ENCODE results near the gene TEX35. TPM values are rescaled to one million over a fixed set of nuclear protein-coding genes. Genes with fewer than 3 reads are reported as not detected.

The TEX35 gene
- total RNA-seq, 1 experiment from 2014 or later = not detected

GRCh38 chr1:178516110-178516509 lies 3.2 kb downstream of the TEX35 start:
- no peak overlapping the region for H3K4me3 ChIP-seq (replicated peaks in 1 of 2; ENCODE audit: low read depth in 1 of 2, low read length in 2 of 2)
- ChIA-PET RAD21 (ENCODE audit: low non-redundant PET in 1 of 2, low total read pairs in 2 of 2, uncharacterized antibody in 2 of 2, unreplicated experiment in 2 of 2) (no interaction called here), CTCF (interaction anchor here (1.1 kb wide), 1 partner anchor 207 kb away, joined by 3 read pairs; no protein-coding TSS in a partner anchor), POLR2A (no interaction called here)
- H4K20me1 ChIP-seq (ENCODE audit: insufficient read depth) = no peaks in the 10 kb centered on the region
- H3K4me2 ChIP-seq (ENCODE audit: low read length) = no peak overlapping the region
- no peak for ATAC-seq
- TF ChIP-seq RAD21 (IDR thresholded peaks at IDR 0.05; ENCODE audit: low read depth) (no peak), ZBTB33 (IDR thresholded peaks at IDR 0.05; ENCODE audit: extremely low read depth, insufficient replicate concordance, low read length) (no peak), YY1 (IDR thresholded peaks at IDR 0.05; ENCODE audit: extremely low read depth, insufficient replicate concordance, low read depth, low read length) (no peak), SP1 (IDR thresholded peaks at IDR 0.05; ENCODE audit: low read depth) (no peak), CBX3 (IDR thresholded peaks at IDR 0.05; ENCODE audit: low read depth) (no peak), TCF7L2 (IDR thresholded peaks at IDR 0.05; ENCODE audit: borderline replicate concordance, extremely low read depth, insufficient read depth, insufficient read length) (no peak), SRF (IDR thresholded peaks at IDR 0.05; ENCODE audit: low read depth) (no peak), EZH2phosphoT487 (IDR thresholded peaks at IDR 0.05; ENCODE audit: borderline replicate concordance) (no peak), EZH2 (IDR thresholded peaks at IDR 0.05) (no peak), ATF3 (IDR thresholded peaks at IDR 0.05) (no peak), CTCF (IDR thresholded peaks at IDR 0.05 in 2 of 3, conservative IDR thresholded peaks at IDR 0.05 in 1 of 3; ENCODE audit: borderline replicate concordance in 1 of 3, insufficient read depth in 1 of 3, low read depth in 2 of 3, low read length in 2 of 3) (no peak)
- H3K27ac ChIP-seq (ENCODE audit: low read depth, low read length) = no peak overlapping the region
- intact Hi-C loops (cut with micrococcal nuclease) = no loop called here
- H3K79me2 ChIP-seq (ENCODE audit: insufficient read depth, low read length) = no peaks in the 10 kb centered on the region
- DNase-seq (ENCODE audit: low read depth, low spot score) = no peak
- no peaks in the 10 kb centered on the region for H3K27me3 ChIP-seq (ENCODE audit: insufficient read depth, low read length)
- no peaks in the 10 kb centered on the region for H3K36me3 ChIP-seq (ENCODE audit: control insufficient read depth in 1 of 2, insufficient read depth in 2 of 2, low read length in 2 of 2)
- no peak overlapping the region for H3K9ac ChIP-seq (ENCODE audit: low read length)
- H3K4me1 ChIP-seq (ENCODE audit: control insufficient read depth in 1 of 2, insufficient read depth in 2 of 2, low read length in 2 of 2) = no peaks in the 10 kb centered on the region
- H3K9me3 ChIP-seq (ENCODE audit: control insufficient read depth in 1 of 2, insufficient read depth in 1 of 2, low read depth in 1 of 2, low read length in 2 of 2) = no peaks in the 10 kb centered on the region
- H2AFZ ChIP-seq (ENCODE audit: low read depth, low read length, poor library complexity, severe bottlenecking) = no peak overlapping the region
- no peaks in the 10 kb centered on the region for H3K9me2 ChIP-seq (ENCODE audit: insufficient read depth)
- BruUV-seq (replicated peaks) = no TSS peak
